Transverse colon (tissue), 4 donors: Measurements from ENCODE around the gene SRPX2. TPM values are rescaled to one million over a fixed set of nuclear protein-coding genes. Genes with fewer than 3 reads are reported as not detected.

ENCODE experiments used
- DNase-seq: peaks from one replicate; pipeline ENCODE4 v3.0.0-alpha.2; 2019
- H3K27ac ChIP-seq, 4 donors: fragments of 200-600 bp; sonication (generic); 2 replicates each; pipeline ENCODE4 v1.5.1; 2016 to 2018; ENCODE audit warnings: inconsistent platforms in 4 of 4
- H3K27me3 ChIP-seq: fragments of 200-600 bp; sonication (generic); 2 replicates; pipeline ENCODE4 v1.5.1; 2017; ENCODE audit warnings: inconsistent platforms
- H3K36me3 ChIP-seq, 4 donors: fragments of 200-600 bp; sonication (generic); 2 replicates each; pipeline ENCODE4 v1.5.1; 2017 to 2019; ENCODE audit warnings: inconsistent platforms in 4 of 4
- H3K4me1 ChIP-seq, 4 donors: fragments of 200-600 bp; sonication (generic); 2 replicates each; pipeline ENCODE4 v1.5.1; 2017 to 2020; ENCODE audit warnings: inconsistent platforms in 4 of 4
- H3K4me3 ChIP-seq, 4 donors: fragments of 200-600 bp; sonication (generic); 1 replicate in 1 of 4; 2 replicates in 3 of 4; pipeline versions ENCODE4 v1.5.1 to v1.6.1; 2017 to 2019; ENCODE audit warnings: inconsistent platforms in 4 of 4
- H3K9me3 ChIP-seq, 2 donors: fragments of 200-600 bp; sonication (generic); 2 replicates each; pipeline ENCODE4 v1.5.1; 2017 to 2019; ENCODE audit warnings: inconsistent platforms in 2 of 2
- CTCF ChIP-seq, 5 experiments: fragments of 200-600 bp in 3 of 5; fragments of 450-650 bp in 2 of 5; sonication (generic) in 3 of 5; IDR thresholded peaks; 1 replicate in 2 of 5; 2 replicates in 3 of 5; pipeline ENCODE4 v1.5.1; 2016 to 2017; ENCODE audit warnings: antibody characterized with exemption in 5 of 5, inconsistent platforms in 3 of 5, mild to moderate bottlenecking in 2 of 5, moderate library complexity in 1 of 5
- EP300 ChIP-seq: sonication (generic); formaldehyde crosslinking; IDR thresholded peaks from one replicate; pipeline ENCODE4 v1.6.1; 2017; ENCODE audit warnings: antibody characterized with exemption, low read depth
- POLR2A ChIP-seq: fragments of 450-650 bp; IDR thresholded peaks from one replicate; pipeline ENCODE4 v1.6.1; 2016; ENCODE audit warnings: antibody characterized with exemption, mild to moderate bottlenecking, moderate library complexity
- POLR2AphosphoS5 ChIP-seq, 3 donors: sonication (generic); formaldehyde crosslinking; IDR thresholded peaks; one replicate each; pipeline ENCODE4 v1.6.1; 2016; ENCODE audit warnings: antibody characterized with exemption in 3 of 3
- WGBS, 2 donors: methylation state at CpG; one replicate each; pipeline ENCODE4 v1.1.5; 2018; ENCODE audit warnings: low coverage in 1 of 2; 5-methylcytosine and 5-hydroxymethylcytosine counted together
- in situ Hi-C, 4 donors: fragments of 200-750 bp; cut with MboI; loops; one replicate each; pipeline versions ENCODE4 v1.15.0 to v1.15.1; 2017; ENCODE audit warnings: low sequenced_read_pairs in 3 of 4, low pct_ligation_motif_present in 1 of 4, low pct_unique_long_range_greater_than_20kb in 1 of 4
- intact Hi-C: fragments of 100-400 bp; cut with DNase I; formaldehyde crosslinking; loops from one replicate; pipeline ENCODE4 v1.15.1; 2023; ENCODE audit warnings: low total_unique reads
- total RNA-seq, 4 donors: library from RNA; depleted of rRNA; stranded (reverse); fragments of >200 nt; gene quantifications; one replicate each; pipeline ENCODE4 v1.1.0, GENCODE V29; 2016

SRPX2 gene
- total RNA-seq, 4 donors from 2014 or later: 9.3 to 72.2 (median 13.1) TPM

GRCh38 chrX:100647739-100648138, 3.7 kb downstream of the SRPX2 start:
- peaks cover 0 to 38% (median 11%) of the 10 kb centered on the region in 4 donors for H3K4me1 ChIP-seq

GRCh38 chrX:100648458-100649417, 4.7 kb downstream of the SRPX2 start:
- TF ChIP-seq POLR2A (no peak), CTCF (IDR thresholded peaks at IDR 0.05) (no peak), EP300 (no peak)
- no peaks in the 10 kb centered on the region for H3K36me3 ChIP-seq
- 53 to 64% methylated on average over 5 to 8 of the region's 8 CpGs for WGBS, 2 donors
- intact Hi-C loops: no loop called here
- H3K4me3 ChIP-seq: no peak overlapping the region
- no peaks in the 10 kb centered on the region for H3K27me3 ChIP-seq
- peaks cover 0 to 38% (median 11%) of the 10 kb centered on the region in 4 donors for H3K4me1 ChIP-seq
- H3K27ac ChIP-seq: peak overlapping the region; percentile 79 to 84 (median 82)
- no peaks in the 10 kb centered on the region for H3K9me3 ChIP-seq
- peak; percentile 20 for DNase-seq
- in situ Hi-C loops: no loop called here

More at GRCh38 chrX:100647739-100648138, 3.7 kb downstream of the SRPX2 start:
- no peak for DNase-seq
- Histone ChIP-seq H3K4me3 (no peak overlapping the region), H3K27ac (peak overlapping the region; percentile 79 to 84 (median 82)), H3K36me3 (no peaks in the 10 kb centered on the region), H3K27me3 (no peaks in the 10 kb centered on the region), H3K9me3 (no peaks in the 10 kb centered on the region)
- in situ Hi-C loops: no loop called here
- TF ChIP-seq EP300 (no peak), POLR2AphosphoS5 (IDR thresholded peaks at IDR 0.05) (no peak), CTCF (IDR thresholded peaks at IDR 0.05) (no peak), POLR2A (no peak)
- intact Hi-C loops: no loop called here
- WGBS, 2 donors: 33% methylated on average over 2 of the region's 2 CpGs; no CpG with 5 or more reads in 1 of the 2 donors

GRCh38 chrX:100649550-100650356, 5.8 kb downstream of the SRPX2 start:
- H3K9me3 ChIP-seq: no peaks in the 10 kb centered on the region
- peak; percentile 75 for DNase-seq
- no peaks in the 10 kb centered on the region for H3K36me3 ChIP-seq
- peak overlapping the region; percentile 79 to 84 (median 82) for H3K27ac ChIP-seq
- intact Hi-C loops (no loop called here), in situ Hi-C loops (no loop called here)
- H3K4me1 ChIP-seq: peaks cover 0 to 43% (median 11%) of the 10 kb centered on the region in 4 donors
- TF ChIP-seq POLR2AphosphoS5 (IDR thresholded peaks at IDR 0.05) (peak in 1 of 3 donors; percentile 54), EP300 (no peak)
- 48% methylated on average over 12 of the region's 12 CpGs; no CpG with 5 or more reads in 1 of the 2 donors for WGBS, 2 donors
- no peak overlapping the region for H3K4me3 ChIP-seq
- no peaks in the 10 kb centered on the region for H3K27me3 ChIP-seq

GRCh38 chrX:100650841-100651240, 6.8 kb downstream of the SRPX2 start:
- intact Hi-C loops (no loop called here), in situ Hi-C loops (no loop called here)
- no peaks in the 10 kb centered on the region for H3K36me3 ChIP-seq
- TF ChIP-seq POLR2AphosphoS5 (IDR thresholded peaks at IDR 0.05) (no peak), EP300 (no peak), CTCF (IDR thresholded peaks at IDR 0.05) (no peak), POLR2A (no peak)
- WGBS, 2 donors: 89% methylated on average over 1 of the region's 1 CpG; no CpG with 5 or more reads in 1 of the 2 donors
- peak overlapping the region; percentile 79 to 84 (median 82) for H3K27ac ChIP-seq
- H3K27me3 ChIP-seq: no peaks in the 10 kb centered on the region
- H3K4me3 ChIP-seq: no peak overlapping the region
- DNase-seq: no peak
- H3K4me1 ChIP-seq: peaks cover 0 to 49% (median 11%) of the 10 kb centered on the region in 4 donors
- no peaks in the 10 kb centered on the region for H3K9me3 ChIP-seq
